MM.1S (cell line): Measurements from ENCODE around the gene PDGFA.

Experiments used
- DNase-seq: peaks from one replicate; pipeline ENCODE4 v3.0.0-alpha.2; 2015
- H2AFZ ChIP-seq: fragments of 300-600 bp; sonication (generic); 2 replicates; pipeline ENCODE4 v1.6.0; 2016; ENCODE audit warnings: antibody characterized with exemption, low read length
- H3F3A ChIP-seq: fragments of 300-600 bp; sonication (generic); 2 replicates; pipeline ENCODE4 v1.6.1; 2016; ENCODE audit warnings: mild to moderate bottlenecking, antibody characterized with exemption, low read length, moderate library complexity, mixed read lengths; ENCODE audit not compliant: insufficient read depth
- H3K27ac ChIP-seq: fragments of 300-600 bp; sonication (generic); 2 replicates; pipeline ENCODE4 v1.5.1; 2016; ENCODE audit warnings: mild to moderate bottlenecking, low read length
- H3K27me3 ChIP-seq: fragments of 300-600 bp; sonication (generic); replicated peaks from 2 replicates; pipeline ENCODE4 v1.6.0; 2016; ENCODE audit warnings: low read length; ENCODE audit not compliant: insufficient read depth
- H3K36me3 ChIP-seq: fragments of 300-600 bp; sonication (generic); replicated peaks from 2 replicates; pipeline ENCODE4 v1.6.1; 2016; ENCODE audit warnings: mild to moderate bottlenecking, low read length, mixed read lengths; ENCODE audit not compliant: insufficient read depth
- H3K4me1 ChIP-seq: fragments of 300-600 bp; sonication (generic); 2 replicates; pipeline ENCODE4 v1.6.1; 2016; ENCODE audit warnings: low read length, mixed read lengths
- H3K4me2 ChIP-seq: fragments of 300-600 bp; sonication (generic); 2 replicates; pipeline ENCODE4 v1.6.0; 2016; ENCODE audit warnings: low read depth, low read length
- H3K4me3 ChIP-seq: fragments of 300-600 bp; sonication (generic); 2 replicates; pipeline ENCODE4 v1.5.1; 2016; ENCODE audit warnings: low read length, mixed read lengths
- H3K79me2 ChIP-seq: fragments of 300-600 bp; sonication (generic); 2 replicates; pipeline ENCODE4 v1.6.1; 2016; ENCODE audit warnings: mixed run types, low read length, mixed read lengths
- H3K9ac ChIP-seq: fragments of 300-600 bp; sonication (generic); 2 replicates; pipeline ENCODE4 v1.6.1; 2016; ENCODE audit warnings: low read length, mixed read lengths
- H3K9me2 ChIP-seq: fragments of 300-600 bp; sonication (generic); replicated peaks from 2 replicates; pipeline ENCODE4 v1.6.1; 2016; ENCODE audit warnings: mild to moderate bottlenecking, low read length, mixed read lengths; ENCODE audit not compliant: insufficient read depth
- H3K9me3 ChIP-seq: fragments of 300-600 bp; sonication (generic); replicated peaks from 2 replicates; pipeline ENCODE4 v1.6.1; 2016; ENCODE audit warnings: mild to moderate bottlenecking, low read length, mixed read lengths; ENCODE audit not compliant: insufficient read depth
- H4K20me1 ChIP-seq: fragments of 300-600 bp; sonication (generic); 2 replicates; pipeline ENCODE4 v1.6.1; 2016; ENCODE audit warnings: mild to moderate bottlenecking, low read length, moderate library complexity, mixed read lengths; ENCODE audit not compliant: insufficient read depth
- CTCF ChIP-seq: fragments of 300-600 bp; sonication (generic); IDR thresholded peaks from 2 replicates; pipeline ENCODE4 v1.5.1; 2016; ENCODE audit warnings: antibody characterized with exemption, low read length, mixed read lengths
- EZH2 ChIP-seq: fragments of 300-600 bp; sonication (generic); optimal IDR thresholded peaks from 2 replicates; pipeline ENCODE3; 2017; ENCODE audit warnings: low read depth, mild to moderate bottlenecking, antibody characterized with exemption, low read length, mixed read lengths
- EZH2phosphoT487 ChIP-seq: fragments of 300-600 bp; sonication (generic); IDR thresholded peaks from 2 replicates; pipeline ENCODE4 v1.6.1; 2018; ENCODE audit warnings: antibody characterized with exemption, low read length

The PDGFA gene

GRCh38 chr7:495326-495725 is 24.3 kb downstream of the PDGFA start:
- DNase-seq: no peak
- Histone ChIP-seq H3K27me3 (no peaks in the 10 kb centered on the region), H3K36me3 (no peaks in the 10 kb centered on the region), H3K9me3 (no peaks in the 10 kb centered on the region), H3F3A (no peaks in the 10 kb centered on the region), H3K79me2 (no peaks in the 10 kb centered on the region), H2AFZ (no peak overlapping the region), H3K4me1 (no peaks in the 10 kb centered on the region), H3K4me3 (no peak overlapping the region), H3K9ac (no peak overlapping the region), H3K9me2 (no peaks in the 10 kb centered on the region), H3K4me2 (no peak overlapping the region), H3K27ac (no peak overlapping the region), H4K20me1 (no peaks in the 10 kb centered on the region)
- TF ChIP-seq EZH2phosphoT487: no peak
- no peak for TF ChIP-seq CTCF
- no peak for TF ChIP-seq EZH2

- H3K4me1 ChIP-seq: no peaks in the 10 kb centered on the region
- H3K27ac ChIP-seq: no peak overlapping the region
- no peaks in the 10 kb centered on the region for H3K9me3 ChIP-seq
These were observed 24.7 kb downstream of the PDGFA start for GRCh38 chr7:494906-495305.

GRCh38 chr7:494259-494687 is 25.4 kb downstream of the PDGFA start:
- no peaks in the 10 kb centered on the region for H3K4me1 ChIP-seq
- no peaks in the 10 kb centered on the region for H3K79me2 ChIP-seq
- TF ChIP-seq CTCF: no peak
- TF ChIP-seq EZH2: no peak
- no peak for TF ChIP-seq EZH2phosphoT487
- no peaks in the 10 kb centered on the region for H4K20me1 ChIP-seq
- H3K27me3 ChIP-seq: no peaks in the 10 kb centered on the region
- H3K27ac ChIP-seq: no peak overlapping the region
- H3K9me2 ChIP-seq: no peaks in the 10 kb centered on the region
- H3K4me2 ChIP-seq: no peak overlapping the region
- no peak for DNase-seq
- H3F3A ChIP-seq: no peaks in the 10 kb centered on the region
- no peak overlapping the region for H3K4me3 ChIP-seq
- no peak overlapping the region for H3K9ac ChIP-seq
- H3K9me3 ChIP-seq: no peaks in the 10 kb centered on the region
- H2AFZ ChIP-seq: no peak overlapping the region
- H3K36me3 ChIP-seq: no peaks in the 10 kb centered on the region

More at GRCh38 chr7:494906-495305, 24.7 kb downstream of the PDGFA start:
- TF ChIP-seq EZH2: no peak
- TF ChIP-seq CTCF: no peak
- no peak for TF ChIP-seq EZH2phosphoT487
- Histone ChIP-seq H3K9me2 (no peaks in the 10 kb centered on the region), H3K36me3 (no peaks in the 10 kb centered on the region), H3K79me2 (no peaks in the 10 kb centered on the region), H4K20me1 (no peaks in the 10 kb centered on the region), H2AFZ (no peak overlapping the region), H3K27me3 (no peaks in the 10 kb centered on the region), H3K4me3 (no peak overlapping the region), H3K9ac (no peak overlapping the region), H3F3A (no peaks in the 10 kb centered on the region), H3K4me2 (no peak overlapping the region)
- DNase-seq: no peak
